MM.1S (cell line): ENCODE results near the gene PARP12.

Source experiments
- DNase-seq: peaks from one replicate; pipeline ENCODE4 v3.0.0-alpha.2; 2015
- H2AFZ ChIP-seq: fragments of 300-600 bp; sonication (generic); 2 replicates; pipeline ENCODE4 v1.6.0; 2016; ENCODE audit warnings: antibody characterized with exemption, low read length
- H3F3A ChIP-seq: fragments of 300-600 bp; sonication (generic); 2 replicates; pipeline ENCODE4 v1.6.1; 2016; ENCODE audit warnings: mild to moderate bottlenecking, antibody characterized with exemption, low read length, moderate library complexity, mixed read lengths; ENCODE audit not compliant: insufficient read depth
- H3K27ac ChIP-seq: fragments of 300-600 bp; sonication (generic); 2 replicates; pipeline ENCODE4 v1.5.1; 2016; ENCODE audit warnings: mild to moderate bottlenecking, low read length
- H3K27me3 ChIP-seq: fragments of 300-600 bp; sonication (generic); replicated peaks from 2 replicates; pipeline ENCODE4 v1.6.0; 2016; ENCODE audit warnings: low read length; ENCODE audit not compliant: insufficient read depth
- H3K36me3 ChIP-seq: fragments of 300-600 bp; sonication (generic); replicated peaks from 2 replicates; pipeline ENCODE4 v1.6.1; 2016; ENCODE audit warnings: mild to moderate bottlenecking, low read length, mixed read lengths; ENCODE audit not compliant: insufficient read depth
- H3K4me1 ChIP-seq: fragments of 300-600 bp; sonication (generic); 2 replicates; pipeline ENCODE4 v1.6.1; 2016; ENCODE audit warnings: low read length, mixed read lengths
- H3K4me2 ChIP-seq: fragments of 300-600 bp; sonication (generic); 2 replicates; pipeline ENCODE4 v1.6.0; 2016; ENCODE audit warnings: low read depth, low read length
- H3K4me3 ChIP-seq: fragments of 300-600 bp; sonication (generic); 2 replicates; pipeline ENCODE4 v1.5.1; 2016; ENCODE audit warnings: low read length, mixed read lengths
- H3K79me2 ChIP-seq: fragments of 300-600 bp; sonication (generic); 2 replicates; pipeline ENCODE4 v1.6.1; 2016; ENCODE audit warnings: mixed run types, low read length, mixed read lengths
- H3K9ac ChIP-seq: fragments of 300-600 bp; sonication (generic); 2 replicates; pipeline ENCODE4 v1.6.1; 2016; ENCODE audit warnings: low read length, mixed read lengths
- H3K9me2 ChIP-seq: fragments of 300-600 bp; sonication (generic); replicated peaks from 2 replicates; pipeline ENCODE4 v1.6.1; 2016; ENCODE audit warnings: mild to moderate bottlenecking, low read length, mixed read lengths; ENCODE audit not compliant: insufficient read depth
- H3K9me3 ChIP-seq: fragments of 300-600 bp; sonication (generic); replicated peaks from 2 replicates; pipeline ENCODE4 v1.6.1; 2016; ENCODE audit warnings: mild to moderate bottlenecking, low read length, mixed read lengths; ENCODE audit not compliant: insufficient read depth
- H4K20me1 ChIP-seq: fragments of 300-600 bp; sonication (generic); 2 replicates; pipeline ENCODE4 v1.6.1; 2016; ENCODE audit warnings: mild to moderate bottlenecking, low read length, moderate library complexity, mixed read lengths; ENCODE audit not compliant: insufficient read depth
- CTCF ChIP-seq: fragments of 300-600 bp; sonication (generic); IDR thresholded peaks from 2 replicates; pipeline ENCODE4 v1.5.1; 2016; ENCODE audit warnings: antibody characterized with exemption, low read length, mixed read lengths
- EZH2 ChIP-seq: fragments of 300-600 bp; sonication (generic); optimal IDR thresholded peaks from 2 replicates; pipeline ENCODE3; 2017; ENCODE audit warnings: low read depth, mild to moderate bottlenecking, antibody characterized with exemption, low read length, mixed read lengths
- EZH2phosphoT487 ChIP-seq: fragments of 300-600 bp; sonication (generic); IDR thresholded peaks from 2 replicates; pipeline ENCODE4 v1.6.1; 2018; ENCODE audit warnings: antibody characterized with exemption, low read length

The PARP12 gene

GRCh38 chr7:140085447-140085846 lies 22.7 kb upstream of the PARP12 start:
- no peak overlapping the region for H3K9ac ChIP-seq
- no peak for DNase-seq
- no peaks in the 10 kb centered on the region for H3K9me2 ChIP-seq
- TF ChIP-seq EZH2 = no peak
- no peak for TF ChIP-seq EZH2phosphoT487
- TF ChIP-seq CTCF = no peak
- no peak overlapping the region for H2AFZ ChIP-seq
- no peaks in the 10 kb centered on the region for H4K20me1 ChIP-seq
- no peak overlapping the region for H3K27ac ChIP-seq
- H3F3A ChIP-seq = 0 out of 2 replicates have a peak, but pooled peaks cover 4% of the 10 kb centered on the region
- no peaks in the 10 kb centered on the region for H3K9me3 ChIP-seq
- no peak overlapping the region for H3K4me2 ChIP-seq
- H3K79me2 ChIP-seq = no peaks in the 10 kb centered on the region
- H3K4me3 ChIP-seq = no peak overlapping the region
- H3K36me3 ChIP-seq = no peaks in the 10 kb centered on the region
- 0 out of 2 replicates have a peak, but pooled peaks cover 4% of the 10 kb centered on the region for H3K27me3 ChIP-seq
- H3K4me1 ChIP-seq = peaks cover 11% of the 10 kb centered on the region; the same call in 1 of the 2 replicates

DNA sequence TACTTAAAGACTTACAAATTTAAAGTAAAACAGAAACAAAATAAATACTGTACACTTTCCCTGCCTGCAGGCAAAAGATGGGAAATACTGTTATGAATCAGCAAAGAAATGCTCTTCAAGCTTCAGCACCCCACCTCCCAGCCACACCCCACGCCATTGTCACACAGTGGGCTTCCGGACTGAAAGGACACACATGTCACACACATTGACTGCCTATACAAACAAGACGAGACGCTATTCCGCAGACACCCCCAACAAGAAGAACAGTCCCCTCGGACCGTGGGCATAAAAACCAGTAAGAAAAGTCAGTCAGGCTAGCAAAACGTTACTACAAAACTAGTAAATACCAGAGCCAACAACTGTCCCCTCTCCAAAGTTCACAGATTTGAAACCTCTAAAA lies 22.2 kb upstream of the PARP12 start:
- H3F3A ChIP-seq = 0 out of 2 replicates have a peak, but pooled peaks cover 4% of the 10 kb centered on the region
- H3K27me3 ChIP-seq = 0 out of 2 replicates have a peak, but pooled peaks cover 4% of the 10 kb centered on the region
- no peak overlapping the region for H3K27ac ChIP-seq
- TF ChIP-seq EZH2 (no peak), CTCF (no peak), EZH2phosphoT487 (no peak)
- no peaks in the 10 kb centered on the region for H4K20me1 ChIP-seq
- no peaks in the 10 kb centered on the region for H3K9me3 ChIP-seq
- H3K4me2 ChIP-seq = no peak overlapping the region
- no peaks in the 10 kb centered on the region for H3K79me2 ChIP-seq
- DNase-seq = no peak
- H3K9me2 ChIP-seq = no peaks in the 10 kb centered on the region
- no peak overlapping the region for H2AFZ ChIP-seq
- no peak overlapping the region for H3K9ac ChIP-seq
- H3K4me3 ChIP-seq = no peak overlapping the region
- peaks cover 11% of the 10 kb centered on the region; the same call in 1 of the 2 replicates for H3K4me1 ChIP-seq
- H3K36me3 ChIP-seq = no peaks in the 10 kb centered on the region

- 0 out of 2 replicates have a peak, but pooled peaks cover 4% of the 10 kb centered on the region for H3F3A ChIP-seq
- no peaks in the 10 kb centered on the region for H3K9me3 ChIP-seq
- H3K9ac ChIP-seq = no peak overlapping the region
- peaks cover 11% of the 10 kb centered on the region; the same call in 1 of the 2 replicates for H3K4me1 ChIP-seq
- no peaks in the 10 kb centered on the region for H4K20me1 ChIP-seq
- no peaks in the 10 kb centered on the region for H3K9me2 ChIP-seq
- H3K27ac ChIP-seq = no peak overlapping the region
- 0 out of 2 replicates have a peak, but pooled peaks cover 4% of the 10 kb centered on the region for H3K27me3 ChIP-seq
- H3K79me2 ChIP-seq = no peaks in the 10 kb centered on the region
- no peak for DNase-seq
- H3K36me3 ChIP-seq = no peaks in the 10 kb centered on the region
- no peak overlapping the region for H3K4me3 ChIP-seq
- H3K4me2 ChIP-seq = no peak overlapping the region
- H2AFZ ChIP-seq = no peak overlapping the region
- TF ChIP-seq CTCF (no peak), EZH2phosphoT487 (no peak), EZH2 (no peak)
Measured at GRCh38 chr7:140084142-140084655, 21.4 kb upstream of the PARP12 start.
